Measurements from ENCODE around the gene CHD6. TPM values are rescaled to one million over a fixed set of nuclear protein-coding genes. Genes with fewer than 3 reads are reported as not detected.
A peak's percentile ranks its signal among the peaks of the same experiment; 100 is the strongest.

The CHD6 gene
- total RNA-seq, 1 experiment from 2014 or later, result 80.5 TPM

DNA sequence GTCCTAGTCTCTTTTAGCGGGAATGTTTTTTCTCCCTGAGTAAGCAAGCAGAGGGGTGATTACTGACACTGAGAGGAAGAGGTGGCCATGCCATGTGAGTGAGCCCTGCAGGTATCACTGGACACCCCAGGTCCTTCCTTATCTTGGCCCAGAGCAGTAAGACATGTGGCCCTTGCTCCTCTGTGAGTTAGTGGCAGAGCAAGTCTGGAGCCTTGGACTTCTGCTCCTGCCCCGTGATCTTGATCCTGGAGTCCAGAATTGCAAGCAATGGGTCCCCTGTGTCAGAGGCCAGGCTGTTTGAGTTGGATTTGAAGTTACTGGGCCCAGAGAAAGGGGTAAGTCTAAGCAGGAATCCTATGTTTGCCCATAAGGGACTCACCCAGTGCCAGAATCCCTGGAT is 159.4 kb downstream of the CHD6 start:
- BruUV-seq (replicated peaks), result no TSS peak
- H3K4me1 ChIP-seq, result no peaks in the 10 kb centered on the region
- H3K9me3 ChIP-seq, result peaks cover 8% of the 10 kb centered on the region; the same call in 1 of the 2 replicates
- CTCF ChIA-PET, result no interaction called here
- no peak overlapping the region for H3K4me3 ChIP-seq (ENCODE audit: low read depth, low read length)
- DNase-seq, result peak in 1 of 2 experiments; percentile 24
- TF ChIP-seq, protein P1, sequence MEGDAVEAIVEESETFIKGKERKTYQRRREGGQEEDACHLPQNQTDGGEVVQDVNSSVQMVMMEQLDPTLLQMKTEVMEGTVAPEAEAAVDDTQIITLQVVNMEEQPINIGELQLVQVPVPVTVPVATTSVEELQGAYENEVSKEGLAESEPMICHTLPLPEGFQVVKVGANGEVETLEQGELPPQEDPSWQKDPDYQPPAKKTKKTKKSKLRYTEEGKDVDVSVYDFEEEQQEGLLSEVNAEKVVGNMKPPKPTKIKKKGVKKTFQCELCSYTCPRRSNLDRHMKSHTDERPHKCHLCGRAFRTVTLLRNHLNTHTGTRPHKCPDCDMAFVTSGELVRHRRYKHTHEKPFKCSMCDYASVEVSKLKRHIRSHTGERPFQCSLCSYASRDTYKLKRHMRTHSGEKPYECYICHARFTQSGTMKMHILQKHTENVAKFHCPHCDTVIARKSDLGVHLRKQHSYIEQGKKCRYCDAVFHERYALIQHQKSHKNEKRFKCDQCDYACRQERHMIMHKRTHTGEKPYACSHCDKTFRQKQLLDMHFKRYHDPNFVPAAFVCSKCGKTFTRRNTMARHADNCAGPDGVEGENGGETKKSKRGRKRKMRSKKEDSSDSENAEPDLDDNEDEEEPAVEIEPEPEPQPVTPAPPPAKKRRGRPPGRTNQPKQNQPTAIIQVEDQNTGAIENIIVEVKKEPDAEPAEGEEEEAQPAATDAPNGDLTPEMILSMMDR (IDR thresholded peaks at IDR 0.05; ENCODE audit: insufficient read depth in 1 of 2, low read depth in 1 of 2, low read length in 1 of 2, severe bottlenecking in 1 of 2, unreplicated experiment in 1 of 2), result no peak
- no peaks in the 10 kb centered on the region for H3K27me3 ChIP-seq (replicated peaks; ENCODE audit: control insufficient read depth, insufficient read depth, low read length)
- Mint-ChIP-seq H3K27ac (ENCODE audit: unreplicated experiment) (peak overlapping the region; percentile 2), H3K9me3 (ENCODE audit: unreplicated experiment) (peaks cover 9% of the 10 kb centered on the region), H3K4me1 (ENCODE audit: low read depth, unreplicated experiment) (no peaks in the 10 kb centered on the region), H3K27me3 (ENCODE audit: insufficient read depth, unreplicated experiment) (no peaks in the 10 kb centered on the region), H3K36me3 (ENCODE audit: insufficient read depth, unreplicated experiment) (peaks cover 37% of the 10 kb centered on the region), H3K4me3 (ENCODE audit: unreplicated experiment) (no peak overlapping the region)
- POLR2A ChIA-PET, result no interaction called here
- intact Hi-C loops (cut with micrococcal nuclease; ENCODE audit: unreplicated experiment), result no loop called here
- peaks cover 12% of the 10 kb centered on the region for H3K36me3 ChIP-seq (ENCODE audit: control insufficient read depth, insufficient read depth, low read length)

DNA sequence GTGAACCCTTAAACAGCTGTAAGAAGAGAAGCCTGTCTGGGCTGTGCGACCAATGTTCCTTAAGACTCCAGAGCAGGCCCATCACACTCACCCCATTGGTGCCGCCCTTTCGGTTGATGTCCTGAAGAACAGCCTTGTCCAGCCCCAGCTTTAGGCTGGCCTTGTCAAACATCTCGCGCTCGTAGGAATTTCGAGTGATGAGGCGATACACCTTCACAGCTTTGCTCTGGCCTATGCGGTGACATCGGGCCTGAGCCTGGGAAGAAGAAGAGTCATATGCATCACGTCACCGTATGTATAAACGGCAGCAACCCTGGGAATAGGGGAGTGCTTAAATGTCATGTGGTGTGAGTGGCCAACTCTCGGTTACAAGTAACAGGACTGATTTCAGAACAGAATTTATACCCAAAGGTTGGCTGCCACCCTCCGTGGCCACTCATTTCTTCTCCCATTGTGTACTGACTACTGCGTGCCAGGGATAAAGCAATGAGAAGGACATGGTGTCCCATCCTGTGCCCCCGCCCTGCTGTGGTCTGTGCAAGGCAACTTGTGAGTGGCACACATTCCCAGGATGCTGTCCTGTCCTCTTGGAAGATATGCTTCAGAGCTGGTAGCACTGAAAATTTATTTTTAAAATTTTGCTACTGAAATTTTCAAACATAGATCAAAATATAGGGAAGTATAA is 160.9 kb downstream of the CHD6 start:
- Mint-ChIP-seq H3K4me1 (ENCODE audit: low read depth, unreplicated experiment) (no peaks in the 10 kb centered on the region), H3K27ac (ENCODE audit: unreplicated experiment) (no peak overlapping the region), H3K9me3 (ENCODE audit: unreplicated experiment) (peaks cover 9% of the 10 kb centered on the region), H3K4me3 (ENCODE audit: unreplicated experiment) (no peak overlapping the region), H3K27me3 (ENCODE audit: insufficient read depth, unreplicated experiment) (no peaks in the 10 kb centered on the region), H3K36me3 (ENCODE audit: insufficient read depth, unreplicated experiment) (peaks cover 33% of the 10 kb centered on the region)
- Histone ChIP-seq H3K36me3 (ENCODE audit: control insufficient read depth, insufficient read depth, low read length) (peaks cover 18% of the 10 kb centered on the region), H3K9me3 (peaks cover 8% of the 10 kb centered on the region; the same call in 1 of the 2 replicates), H3K27me3 (replicated peaks; ENCODE audit: control insufficient read depth, insufficient read depth, low read length) (no peaks in the 10 kb centered on the region), H3K4me3 (ENCODE audit: low read depth, low read length) (no peak overlapping the region), H3K4me1 (no peaks in the 10 kb centered on the region)
- intact Hi-C loops (cut with micrococcal nuclease; ENCODE audit: unreplicated experiment), result no loop called here
- BruUV-seq (replicated peaks), result no TSS peak
- POLR2A ChIA-PET, result no interaction called here
- peak in 1 of 2 experiments; percentile 36 for DNase-seq
- TF ChIP-seq, protein P1 (IDR thresholded peaks at IDR 0.05; ENCODE audit: insufficient read depth in 1 of 2, low read depth in 1 of 2, low read length in 1 of 2, severe bottlenecking in 1 of 2, unreplicated experiment in 1 of 2), result no peak
- CTCF ChIA-PET, result no interaction called here

DNA sequence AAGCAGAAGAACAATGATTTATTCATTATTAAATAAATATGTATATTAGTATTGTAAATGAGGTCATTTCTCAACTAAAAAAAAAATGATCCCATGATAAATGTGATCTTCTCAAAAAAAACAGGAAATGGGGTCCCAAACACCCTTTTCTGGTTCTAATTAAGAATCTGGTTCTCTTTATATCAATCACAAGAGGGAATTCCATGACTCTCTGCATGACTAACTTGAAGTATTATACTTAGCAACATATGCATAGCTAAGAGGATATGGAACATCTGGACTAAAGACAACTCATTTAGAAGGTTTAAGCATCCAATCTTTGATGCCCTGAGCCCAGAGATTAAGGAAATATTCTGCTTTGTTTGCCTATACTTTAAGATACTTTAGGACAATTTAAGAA is 161.8 kb downstream of the CHD6 start:
- no peak overlapping the region for H3K4me3 ChIP-seq (ENCODE audit: low read depth, low read length)
- no peak overlapping the region for H3K4me3 Mint-ChIP-seq (ENCODE audit: unreplicated experiment)
- BruUV-seq (replicated peaks), result no TSS peak
- H3K27me3 ChIP-seq (replicated peaks; ENCODE audit: control insufficient read depth, insufficient read depth, low read length), result no peaks in the 10 kb centered on the region
- ChIA-PET CTCF (interaction anchor here (0.6 kb wide), 1 partner anchor 9 kb away, joined by 3 read pairs; no protein-coding TSS in a partner anchor), POLR2A (no interaction called here)
- H3K9me3 ChIP-seq, result peaks cover 8% of the 10 kb centered on the region; the same call in 1 of the 2 replicates
- H3K4me1 Mint-ChIP-seq (ENCODE audit: low read depth, unreplicated experiment), result no peaks in the 10 kb centered on the region
- H3K9me3 Mint-ChIP-seq (ENCODE audit: unreplicated experiment), result peaks cover 4% of the 10 kb centered on the region
- H3K36me3 ChIP-seq (ENCODE audit: control insufficient read depth, insufficient read depth, low read length), result peaks cover 22% of the 10 kb centered on the region
- intact Hi-C loops (cut with micrococcal nuclease; ENCODE audit: unreplicated experiment), result no loop called here
- no peaks in the 10 kb centered on the region for H3K4me1 ChIP-seq
- DNase-seq, result no peak
- no peaks in the 10 kb centered on the region for H3K27me3 Mint-ChIP-seq (ENCODE audit: insufficient read depth, unreplicated experiment)
- TF ChIP-seq, protein P1 (IDR thresholded peaks at IDR 0.05; ENCODE audit: insufficient read depth in 1 of 2, low read depth in 1 of 2, low read length in 1 of 2, severe bottlenecking in 1 of 2, unreplicated experiment in 1 of 2), result no peak
- H3K36me3 Mint-ChIP-seq (ENCODE audit: insufficient read depth, unreplicated experiment), result peaks cover 29% of the 10 kb centered on the region
- H3K27ac Mint-ChIP-seq (ENCODE audit: unreplicated experiment), result no peak overlapping the region
